GM18517 (cell line): ENCODE data around the gene PCSK4.
"Not testable (repeated sequence)": the region's sequence is repeated elsewhere in the genome, so short reads cannot be mapped to it uniquely, and the experiment has no call there.

ENCODE experiments used
- ATAC-seq: cut with Tn5 transposase; IDR thresholded peaks from one replicate; pipeline ENCODE4 v1.9.1; 2021; ENCODE audit warnings: mild to moderate bottlenecking, moderate library complexity; ENCODE audit not compliant: unreplicated experiment

PCSK4 gene

DNA sequence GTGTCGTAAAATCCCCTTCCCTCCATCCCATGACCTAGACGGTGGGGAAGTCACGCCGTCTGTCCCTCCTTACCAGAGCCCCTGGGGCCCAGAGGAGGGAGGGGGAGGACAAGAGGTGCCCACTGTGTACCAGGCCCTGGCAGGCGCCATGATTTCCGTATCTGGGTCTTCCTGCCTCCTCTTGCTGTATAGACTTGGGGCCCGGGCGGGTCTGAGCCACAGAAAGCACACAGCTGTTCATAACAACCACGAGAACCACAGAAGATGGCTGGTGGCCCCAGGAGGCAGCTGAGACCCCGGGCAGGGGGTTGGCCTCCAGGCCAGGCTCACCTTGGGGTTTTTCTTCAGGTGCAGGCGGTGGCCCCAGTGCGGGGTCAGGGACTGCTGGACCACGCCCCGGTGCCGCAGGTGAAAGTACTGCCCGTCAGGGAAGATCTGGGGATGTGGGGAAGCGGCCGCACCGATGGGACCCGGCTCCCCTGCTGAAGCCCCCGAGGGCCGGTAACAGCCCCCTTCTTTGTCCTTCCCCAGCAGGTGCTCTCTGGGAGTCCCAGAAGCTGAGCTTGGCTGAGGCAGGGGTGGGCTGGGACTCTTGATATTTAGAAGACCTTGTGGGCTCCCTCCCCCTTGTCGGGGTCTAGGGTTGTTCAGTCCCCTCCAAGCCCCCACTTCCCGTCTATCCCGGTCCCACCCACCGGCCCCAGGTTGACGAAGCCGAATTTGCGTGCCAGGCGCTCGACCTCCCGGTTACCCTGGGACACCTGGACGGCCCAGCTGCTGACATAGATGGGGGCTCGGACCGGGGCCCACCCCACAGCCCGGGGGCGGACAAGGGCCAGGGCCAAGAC, 463 bp downstream of the PCSK4 start:
- ATAC-seq: peak; percentile 2

DNA sequence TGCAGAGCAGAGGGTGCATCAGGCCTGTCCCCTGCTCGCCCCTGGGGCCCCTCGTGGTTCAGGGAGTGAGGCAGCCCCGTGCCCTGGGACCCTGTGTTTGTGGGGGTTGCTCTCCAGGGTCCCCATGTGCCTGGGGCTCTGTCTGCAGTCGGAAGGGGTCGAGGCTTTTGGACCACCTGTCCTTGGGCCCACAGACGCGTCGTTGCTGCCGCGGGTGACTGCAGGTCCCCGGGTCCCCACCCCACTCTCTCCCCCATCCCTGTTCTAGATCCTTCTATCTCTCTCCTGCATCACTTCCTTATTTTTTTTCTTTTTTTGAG, 1.9 kb downstream of the PCSK4 start:
- no peak for ATAC-seq

DNA sequence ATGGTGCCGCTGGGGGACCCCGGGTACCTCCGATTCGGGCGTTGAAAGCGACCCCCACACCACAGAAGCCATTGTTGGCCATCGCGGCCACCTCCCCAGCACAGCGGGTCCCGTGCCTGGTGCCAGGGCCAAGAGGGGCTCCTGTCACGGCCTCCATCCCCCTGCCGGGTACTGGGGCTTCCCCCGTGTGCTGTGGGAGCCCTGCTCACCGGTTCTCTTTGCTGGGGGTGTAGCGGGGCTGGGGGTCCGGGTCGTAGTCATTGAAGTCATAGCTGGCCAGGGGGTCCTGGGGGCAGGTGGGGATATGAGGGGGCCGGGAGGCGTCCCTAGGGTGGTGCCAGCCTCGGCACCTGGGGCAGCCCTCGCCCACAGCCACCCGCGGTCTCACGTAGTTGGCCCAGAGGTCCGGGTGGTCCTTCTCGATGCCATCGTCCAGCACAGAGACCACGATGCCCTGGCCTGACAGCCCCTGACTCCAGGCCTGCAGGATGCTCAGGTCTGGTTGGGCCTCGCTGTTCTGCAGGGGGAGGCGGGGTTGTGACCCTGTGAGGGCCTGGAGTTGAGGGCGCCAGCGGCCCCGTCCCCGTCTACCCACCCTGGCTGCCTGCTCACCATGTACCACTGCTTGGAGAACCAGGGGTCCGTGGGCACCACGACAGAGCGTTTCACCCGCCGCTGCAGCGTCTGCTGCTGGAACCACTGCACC, 2.4 kb downstream of the PCSK4 start:
- ATAC-seq: no peak

DNA sequence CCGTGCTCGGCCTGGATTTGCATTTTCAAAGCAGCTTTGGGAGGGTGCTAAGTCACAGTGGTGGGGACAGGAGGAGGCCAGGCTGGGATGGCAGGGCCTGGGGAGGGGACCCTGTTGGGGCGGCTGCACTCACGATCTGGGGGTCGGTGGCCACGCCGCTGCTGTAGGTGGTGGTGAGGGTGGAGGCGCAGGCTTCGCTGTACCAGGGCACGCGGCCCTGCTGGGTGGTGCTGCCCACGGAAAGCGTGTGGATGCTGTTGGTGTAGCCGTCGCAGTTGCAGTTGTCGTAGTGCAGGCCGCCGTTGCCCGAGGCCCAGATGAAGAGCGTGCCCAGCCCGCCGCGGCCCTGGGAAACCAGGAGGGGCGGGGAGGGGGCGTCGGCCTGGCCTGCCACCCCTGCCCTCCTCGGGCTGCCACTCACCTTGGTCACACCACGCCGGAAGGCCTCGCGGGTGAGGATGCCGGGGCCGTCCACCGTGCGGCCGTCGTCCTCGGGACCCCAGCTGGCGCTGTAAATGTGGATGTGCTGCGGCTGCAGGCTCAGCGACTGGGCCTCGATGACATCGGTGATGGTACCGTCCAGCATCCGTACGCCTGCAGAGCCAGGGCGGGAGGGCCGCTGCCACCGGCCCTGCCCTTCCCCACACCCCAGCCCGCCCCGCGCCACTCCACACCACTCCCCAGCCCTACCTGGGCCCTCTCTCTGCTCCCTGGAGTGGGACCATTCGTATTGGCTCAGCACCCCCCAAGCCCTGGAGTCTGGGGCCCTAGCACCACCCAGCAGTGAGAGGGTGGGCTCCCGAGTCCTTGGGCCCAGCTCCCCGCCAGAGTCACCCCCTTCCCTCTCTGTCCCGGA, 3.2 kb downstream of the PCSK4 start:
- ATAC-seq: no peak

DNA sequence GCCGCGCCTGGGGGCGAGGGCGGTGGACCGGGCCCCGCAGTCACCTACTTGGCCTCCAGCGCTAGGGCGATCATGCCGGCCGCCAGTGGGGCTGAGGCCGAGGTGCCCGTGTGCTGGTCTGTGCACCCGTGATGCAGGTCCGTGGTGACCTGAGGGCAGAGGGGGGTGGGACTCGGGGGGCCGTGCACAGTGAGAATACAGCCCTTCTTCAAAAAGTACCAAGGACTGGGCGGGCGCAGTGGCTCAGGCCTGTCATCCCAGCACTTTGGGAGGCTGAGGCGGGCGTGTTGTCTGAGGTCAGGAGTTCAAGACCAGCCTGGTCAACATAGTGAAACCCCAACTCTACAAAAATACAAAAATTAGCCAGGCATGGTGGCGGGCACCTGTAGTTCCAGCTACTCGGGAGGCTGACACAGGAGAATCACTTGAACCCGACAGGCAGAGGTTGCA, 6.1 kb downstream of the PCSK4 start:
- ATAC-seq: no peak

DNA sequence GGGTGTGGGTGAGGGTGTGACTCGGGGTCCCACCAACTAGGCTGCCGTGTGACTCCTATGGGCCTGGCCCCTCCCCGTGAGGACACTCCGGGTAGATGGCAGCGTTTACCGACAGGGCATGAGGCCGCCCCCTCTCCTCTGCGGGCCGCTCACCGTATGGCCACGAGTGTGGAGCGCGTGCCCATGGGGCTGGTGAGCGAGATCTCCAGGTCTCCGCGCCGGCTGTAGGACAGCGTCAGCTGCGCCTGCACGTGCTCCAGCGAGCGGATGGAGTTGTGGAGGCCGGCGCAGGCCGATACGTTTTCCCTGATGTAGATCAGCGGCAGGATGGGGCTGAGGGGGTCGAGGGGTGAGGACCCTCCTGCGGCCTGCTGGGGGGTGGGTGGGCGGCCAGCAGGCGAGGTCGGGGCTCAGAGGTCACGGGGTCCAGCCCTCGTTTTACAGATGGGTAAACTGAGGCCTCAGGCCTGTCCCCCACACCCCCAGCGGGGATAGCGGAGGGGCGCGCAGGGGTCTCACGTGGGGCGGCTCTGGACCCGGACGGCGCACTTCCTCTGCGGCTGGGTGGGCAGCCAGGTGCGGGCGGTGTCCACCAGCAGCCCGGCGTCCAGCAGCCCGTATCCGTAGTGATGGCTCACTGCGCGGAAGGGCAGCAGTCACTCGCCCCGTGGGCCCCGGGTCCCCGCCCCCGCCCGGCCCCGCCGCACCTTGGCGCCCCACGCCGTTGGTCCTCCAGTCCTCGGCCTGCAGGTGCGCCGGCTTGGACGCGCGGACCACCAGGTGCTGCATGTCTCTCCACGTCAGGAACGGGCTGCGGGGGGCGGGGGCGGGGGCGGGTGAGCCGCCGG, 6.8 kb downstream of the PCSK4 start:
- ATAC-seq: no peak

DNA sequence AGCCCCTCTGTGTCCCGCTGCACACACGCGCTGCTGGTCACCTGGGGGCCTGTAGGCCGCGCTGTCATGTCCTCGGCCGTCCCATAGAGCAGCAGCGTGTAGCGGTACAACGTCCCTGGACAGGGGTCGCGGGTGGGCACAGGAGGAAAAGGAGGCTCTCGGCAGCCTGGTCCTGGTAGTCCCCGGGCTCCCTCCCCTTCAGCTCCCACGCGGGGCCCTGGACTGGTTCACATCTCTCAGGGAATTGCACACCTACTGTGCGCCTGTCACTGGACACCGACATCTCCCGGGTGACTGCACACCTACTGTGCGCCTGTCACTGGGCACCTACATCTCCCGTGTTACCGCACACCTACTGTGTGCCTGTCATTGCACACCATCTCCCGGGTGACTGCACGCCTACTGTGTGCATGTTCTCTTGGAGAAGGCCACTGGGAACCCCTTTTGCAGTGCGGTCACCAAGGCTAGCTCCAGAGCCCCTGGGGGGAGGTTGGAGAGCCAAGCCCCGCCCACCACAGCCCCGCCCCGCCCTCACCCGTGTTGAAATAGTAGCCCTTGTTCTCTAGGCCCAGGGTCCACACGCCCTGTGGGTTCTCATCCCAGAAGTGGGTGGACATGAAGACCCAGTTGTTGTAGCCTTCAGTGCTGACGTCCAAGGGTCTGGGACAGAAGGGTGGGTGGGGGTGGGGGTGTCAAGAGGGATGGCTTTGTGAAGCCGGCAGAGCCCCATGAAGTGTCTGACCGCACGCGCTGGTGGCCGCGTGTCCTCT, 7.6 kb downstream of the PCSK4 start:
- no peak for ATAC-seq

DNA sequence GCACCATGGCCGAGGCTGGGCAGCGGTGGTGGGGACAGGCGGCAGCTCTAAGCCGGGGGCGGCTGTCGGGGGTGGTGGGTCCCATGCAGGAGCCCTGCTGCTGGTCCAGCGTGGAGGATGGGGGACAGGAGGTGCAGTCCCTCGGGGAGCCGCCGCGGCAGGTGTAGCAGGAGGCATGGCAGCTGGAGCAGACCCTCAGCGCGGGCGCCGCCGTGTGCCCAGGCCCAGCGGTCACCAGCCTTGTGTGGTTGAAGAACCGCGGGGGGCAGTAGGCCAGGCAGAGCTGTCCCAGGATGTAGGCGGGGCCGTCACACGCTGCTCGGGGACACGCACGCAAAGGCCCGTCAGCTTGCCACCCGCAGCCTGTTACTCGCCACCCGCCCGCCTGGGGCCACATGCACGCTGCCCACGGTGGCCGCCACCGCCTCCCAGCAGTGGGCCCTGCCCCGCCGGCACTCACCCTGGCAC, 8.2 kb downstream of the PCSK4 start:
- no peak for ATAC-seq

DNA sequence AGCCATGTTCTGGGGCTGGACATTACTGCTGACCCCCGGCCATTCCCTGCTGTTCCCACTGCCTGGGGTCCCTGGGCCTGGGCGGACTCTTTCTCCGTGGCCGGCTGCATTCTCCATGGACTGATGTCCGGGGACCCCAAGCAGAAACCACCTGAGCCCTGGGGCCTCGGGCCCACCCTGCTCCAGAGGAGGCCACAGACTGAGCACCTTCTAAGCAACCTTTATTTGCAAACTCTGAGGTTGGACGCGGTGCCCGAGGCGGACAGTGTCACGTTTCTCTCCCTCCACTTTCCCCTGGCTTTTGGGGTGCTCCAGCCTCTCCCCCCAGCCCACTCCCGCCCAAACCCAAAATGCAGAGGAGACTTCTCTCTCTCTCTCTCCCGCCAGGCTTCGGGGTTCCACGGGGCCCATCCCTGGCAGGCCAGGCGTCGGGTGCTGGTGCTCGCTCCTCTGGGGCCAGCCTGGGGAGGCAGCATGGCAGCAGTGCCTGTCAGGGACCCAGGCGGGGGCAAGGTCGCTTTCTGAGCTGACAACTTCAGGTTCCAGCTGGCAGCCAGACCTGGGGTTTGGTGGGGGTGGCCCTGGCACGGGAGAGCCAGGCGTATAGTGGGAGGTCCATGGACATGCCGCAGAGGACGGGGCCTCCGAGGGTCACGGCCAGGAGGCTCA, 8.8 kb downstream of the PCSK4 start:
- no peak for ATAC-seq

DNA sequence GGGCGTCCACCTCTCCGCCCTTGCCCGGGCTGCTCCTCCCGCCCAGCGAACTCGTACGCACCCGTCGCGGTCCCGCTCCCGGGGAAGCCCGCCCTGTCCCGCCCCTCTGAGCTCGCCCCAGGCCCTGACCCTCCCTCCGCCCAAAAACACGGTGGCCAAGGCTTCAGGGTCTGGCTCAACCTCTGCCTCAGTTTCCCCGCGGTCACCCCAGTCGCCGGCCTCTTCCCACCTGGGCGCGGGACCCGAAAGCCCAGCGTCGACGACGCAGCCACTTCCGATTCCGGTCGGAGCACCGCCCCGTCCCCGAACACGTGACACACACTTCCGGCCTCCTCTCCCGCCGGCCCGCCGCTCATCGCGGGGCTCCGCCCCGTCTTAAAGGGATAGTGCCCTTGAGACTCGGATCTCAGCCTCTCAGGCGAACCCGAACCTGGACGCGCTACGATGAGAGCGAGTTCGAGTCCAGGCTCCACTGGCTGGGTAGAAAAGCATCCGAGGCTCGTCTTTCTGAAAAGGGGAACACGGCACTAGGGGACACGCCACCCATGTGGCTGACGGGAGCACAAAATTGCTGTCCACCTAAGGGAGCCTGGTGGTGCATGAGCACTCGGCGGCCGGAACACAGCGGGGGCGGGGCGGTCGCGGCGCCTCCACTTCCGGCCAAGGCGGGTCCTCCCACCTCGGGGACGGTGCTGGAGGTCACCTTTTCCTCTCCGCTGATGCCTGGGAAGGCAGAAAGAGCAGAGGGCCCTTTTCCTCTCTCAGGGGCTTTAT, 11.0 kb downstream of the PCSK4 start, which contains the start of gene C19orf25:
Gene C19orf25 (minus strand): TSS at position 282 of the 774 bp plus-strand sequence. CDS start 312 bp downstream, outside the sequence.
- ATAC-seq: peak; percentile 88

DNA sequence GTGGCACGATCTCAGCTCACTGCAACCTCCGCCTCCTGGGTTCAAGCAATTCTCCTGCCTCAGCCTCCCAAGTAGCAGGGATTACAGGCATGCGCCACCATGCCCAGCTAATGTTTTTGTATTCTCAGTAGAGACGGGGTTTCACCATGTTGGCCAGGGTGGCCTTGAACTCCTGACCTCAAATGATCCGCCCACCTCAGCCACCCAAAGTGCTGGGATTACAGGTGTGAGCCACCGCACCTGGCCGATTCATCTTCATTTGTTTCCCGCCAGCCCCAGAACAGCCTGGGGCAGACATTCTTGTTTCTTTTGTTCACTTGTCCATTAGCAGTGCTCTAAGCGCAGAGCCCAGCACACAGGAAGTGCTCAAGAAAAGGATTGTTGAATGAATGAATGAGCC, 13.1 kb downstream of the PCSK4 start:
- not testable (repeated sequence) for ATAC-seq

DNA sequence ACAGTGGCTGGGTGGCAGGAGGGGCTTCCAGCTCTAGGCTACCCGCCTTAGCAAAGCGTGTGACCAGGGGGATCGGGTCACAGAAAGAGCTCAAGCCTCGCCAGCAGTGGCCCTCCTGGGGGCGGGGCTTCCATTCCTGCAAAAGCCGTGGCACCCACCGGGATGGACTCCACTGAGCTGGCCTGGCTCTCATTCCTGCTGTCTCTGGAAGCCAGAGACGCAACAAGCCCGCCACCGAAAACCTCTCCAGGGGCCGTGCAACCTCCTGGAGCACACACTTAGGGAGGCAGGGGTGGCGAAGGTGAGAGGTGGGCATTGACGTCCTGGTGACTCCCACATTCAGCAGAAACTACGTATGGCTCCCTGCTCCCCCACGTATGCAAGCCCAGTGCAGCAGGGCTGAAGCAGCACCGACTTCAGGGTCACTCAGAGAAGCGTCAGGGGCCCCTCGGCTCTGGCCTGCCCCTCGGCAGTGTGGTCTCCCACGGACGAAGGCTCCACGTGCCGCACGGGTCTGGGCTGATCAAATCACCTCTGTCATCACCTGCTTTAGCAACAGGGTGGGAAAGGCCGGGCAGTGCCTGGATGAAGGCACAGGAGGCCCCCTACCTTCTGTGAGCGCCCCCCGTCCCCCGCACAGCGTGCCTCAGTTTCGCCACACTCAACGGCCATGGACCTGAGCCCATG, 14.3 kb downstream of the PCSK4 start:
- no peak for ATAC-seq

DNA sequence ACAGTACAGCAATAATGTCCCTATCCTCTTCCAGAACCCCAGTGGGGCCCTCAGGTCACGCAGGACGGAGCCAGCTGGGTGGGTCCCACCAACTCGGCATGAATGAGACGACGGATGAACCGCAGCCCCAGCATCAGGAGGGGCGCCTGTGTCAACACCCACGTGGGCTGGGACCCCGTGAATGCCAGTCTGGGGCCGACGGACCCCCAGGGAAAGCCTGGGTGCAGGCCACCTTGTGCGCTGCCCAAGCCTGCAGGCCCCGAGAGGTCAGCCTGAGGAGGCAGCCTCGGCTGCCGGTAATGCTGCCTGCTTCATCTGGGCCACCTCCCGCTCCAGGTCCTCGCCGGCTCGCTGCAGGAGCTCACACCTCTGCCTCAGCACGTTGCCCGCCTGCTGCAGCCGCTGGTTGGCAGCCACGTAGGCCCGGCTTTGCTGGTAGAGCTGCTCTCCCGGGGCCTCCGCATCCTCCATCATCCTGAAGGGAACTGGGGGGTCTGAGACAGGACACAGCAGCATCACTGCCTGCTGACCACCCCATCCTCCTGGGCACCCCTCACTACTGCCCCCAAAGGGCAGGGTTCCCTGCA, 15.3 kb downstream of the PCSK4 start:
- no peak for ATAC-seq

DNA sequence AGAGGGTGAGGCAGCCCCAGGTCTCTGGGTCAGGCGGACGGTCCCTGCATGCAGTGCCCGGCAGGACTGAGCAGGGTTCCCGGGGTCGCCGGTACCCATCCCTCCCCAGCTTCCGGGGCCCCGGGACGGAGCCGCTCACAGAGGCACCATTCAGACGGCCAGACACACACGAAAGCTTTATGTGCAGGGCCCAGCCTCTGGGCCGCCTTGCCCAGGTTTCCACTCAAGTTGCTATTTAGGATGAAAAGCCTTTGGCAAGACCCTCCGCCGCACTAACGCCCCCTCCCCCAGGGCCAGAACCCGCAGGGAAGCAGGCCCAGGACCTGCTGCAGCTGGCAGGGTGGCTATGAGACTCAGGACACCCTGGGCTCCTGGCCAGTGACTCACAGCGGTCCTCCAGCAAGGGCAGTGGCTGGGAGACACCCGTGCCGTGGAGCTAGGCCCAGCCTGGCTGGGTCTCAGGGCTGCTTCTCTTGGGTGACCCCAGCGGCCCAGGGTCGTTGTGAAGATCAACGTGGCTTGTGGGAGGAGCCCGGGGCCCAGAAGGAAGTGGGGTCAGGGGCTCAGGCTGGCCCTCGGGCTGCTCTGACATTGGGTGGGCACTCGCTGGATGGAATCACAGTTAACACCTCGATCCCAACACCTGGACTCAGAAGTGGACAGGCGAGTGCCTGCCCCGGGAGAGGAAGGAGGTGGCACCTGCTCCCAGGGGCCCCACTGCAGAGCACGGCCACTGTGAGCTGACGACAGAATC, 16.0 kb downstream of the PCSK4 start:
- ATAC-seq: no peak

DNA sequence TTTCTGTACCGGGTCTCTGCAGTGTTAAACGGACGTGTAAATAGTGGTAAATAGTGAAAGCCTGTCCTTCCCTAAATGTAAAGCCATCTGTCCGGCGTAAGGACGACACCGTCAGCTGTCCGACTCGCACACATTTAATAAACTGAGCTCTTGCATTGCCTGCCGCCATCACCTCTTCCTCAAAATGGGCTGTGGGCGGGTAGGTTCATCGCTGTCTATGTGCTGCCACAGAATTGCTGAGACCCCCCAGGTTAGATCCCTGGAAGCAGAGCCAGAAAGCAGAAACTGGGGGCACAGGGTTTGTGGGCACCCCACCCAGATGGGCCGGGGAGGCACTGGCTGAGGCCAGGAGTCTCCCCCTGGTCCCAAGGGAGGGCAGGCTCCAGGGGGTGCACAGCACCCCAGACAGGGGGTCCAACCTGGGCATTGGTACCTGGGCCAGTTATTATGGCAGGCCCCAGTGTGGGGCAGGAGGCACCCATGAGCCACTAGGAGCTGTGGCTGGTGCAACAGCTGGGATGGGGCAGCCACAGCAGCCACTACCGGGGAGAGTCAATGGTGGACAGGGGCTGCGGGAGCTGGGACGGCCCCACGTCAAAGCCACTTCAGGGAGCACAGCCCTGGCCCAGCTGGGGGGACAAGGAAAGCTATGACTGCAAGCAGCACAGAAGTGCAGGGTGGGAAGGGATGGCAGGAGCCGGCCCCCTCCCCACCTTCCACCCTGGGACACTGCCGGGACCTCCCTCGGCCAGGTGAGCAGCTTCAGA, 16.9 kb downstream of the PCSK4 start:
- no peak for ATAC-seq
